Measurements from ENCODE around the gene SLC51A.
"Not testable (repeated sequence)": the region's sequence is repeated elsewhere in the genome, so short reads cannot be mapped to it uniquely, and the experiment has no call there.

Gene SLC51A

GRCh38 chr3:196193736-196194541 lies 22.4 kb upstream of the SLC51A start:
- no peak for DNase-seq

DNA sequence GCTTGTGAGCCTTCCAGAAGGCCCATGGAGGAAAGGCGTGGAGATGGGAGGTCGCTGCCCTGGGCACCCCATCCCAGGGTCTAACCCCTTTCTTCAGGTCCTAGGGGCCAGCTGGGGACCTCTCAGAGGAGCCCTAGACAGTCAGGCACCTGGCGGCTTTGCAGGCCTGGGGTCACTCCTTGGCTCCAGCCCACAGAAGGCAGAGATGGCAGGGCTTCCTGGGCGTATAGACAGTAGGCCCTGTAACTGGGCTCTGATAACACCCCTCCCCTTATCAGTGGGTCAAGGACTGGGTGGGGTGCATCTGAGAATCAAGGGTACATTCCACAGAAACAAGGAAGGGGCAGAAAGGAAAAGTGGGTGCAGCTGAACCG lies 21.8 kb upstream of the SLC51A start:
- DNase-seq: no peak

DNA sequence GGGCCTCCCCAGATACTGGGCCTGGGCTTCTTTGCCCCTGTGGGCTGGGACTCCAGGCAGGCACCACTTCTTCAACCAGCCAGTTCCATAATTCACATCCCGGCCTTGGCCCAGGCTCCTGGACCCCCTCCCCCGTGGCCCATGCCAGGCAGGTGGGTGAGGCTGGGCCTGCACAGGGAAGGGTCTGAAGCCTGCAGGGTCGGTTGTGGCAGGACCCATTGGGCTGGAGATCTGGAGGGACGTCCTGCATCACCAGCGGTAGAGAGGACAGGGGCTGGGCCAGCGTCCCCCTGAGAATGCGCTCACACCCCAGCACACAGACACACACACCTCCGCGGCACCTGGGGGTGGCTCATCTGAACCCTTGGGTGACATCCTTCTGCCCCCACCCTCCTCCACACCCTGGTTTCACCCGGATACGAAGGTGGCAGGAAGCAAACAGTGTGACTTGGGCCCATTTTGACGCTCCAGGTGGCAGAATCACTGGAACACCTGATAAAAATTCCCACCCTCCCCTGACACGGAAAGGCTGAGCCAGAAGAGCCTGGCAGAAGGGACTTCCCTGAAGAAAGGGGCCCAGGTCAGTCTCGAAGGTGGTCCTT lies 20.6 kb upstream of the SLC51A start:
- no peak for DNase-seq

DNA sequence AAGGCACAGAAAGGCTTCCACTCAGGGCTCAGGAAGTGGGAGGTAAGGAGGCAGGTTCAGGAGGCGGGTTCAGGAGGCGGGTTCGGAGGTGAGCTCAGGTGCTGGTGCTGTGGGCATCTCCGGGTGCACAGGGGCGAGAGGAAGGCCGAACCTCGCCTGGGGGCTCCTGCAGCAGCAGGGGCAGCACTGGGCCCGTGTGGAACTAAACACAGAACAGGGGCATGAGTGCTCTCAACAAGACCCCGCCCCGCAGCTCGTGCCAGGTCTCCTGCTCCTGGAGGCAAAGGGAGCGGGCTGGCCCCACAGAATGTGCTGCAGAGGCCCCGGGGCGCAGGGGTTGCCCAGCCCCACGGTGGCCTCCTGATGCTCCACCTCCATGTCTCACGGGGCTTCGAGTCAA lies 18.8 kb upstream of the SLC51A start:
- no peak for DNase-seq

DNA sequence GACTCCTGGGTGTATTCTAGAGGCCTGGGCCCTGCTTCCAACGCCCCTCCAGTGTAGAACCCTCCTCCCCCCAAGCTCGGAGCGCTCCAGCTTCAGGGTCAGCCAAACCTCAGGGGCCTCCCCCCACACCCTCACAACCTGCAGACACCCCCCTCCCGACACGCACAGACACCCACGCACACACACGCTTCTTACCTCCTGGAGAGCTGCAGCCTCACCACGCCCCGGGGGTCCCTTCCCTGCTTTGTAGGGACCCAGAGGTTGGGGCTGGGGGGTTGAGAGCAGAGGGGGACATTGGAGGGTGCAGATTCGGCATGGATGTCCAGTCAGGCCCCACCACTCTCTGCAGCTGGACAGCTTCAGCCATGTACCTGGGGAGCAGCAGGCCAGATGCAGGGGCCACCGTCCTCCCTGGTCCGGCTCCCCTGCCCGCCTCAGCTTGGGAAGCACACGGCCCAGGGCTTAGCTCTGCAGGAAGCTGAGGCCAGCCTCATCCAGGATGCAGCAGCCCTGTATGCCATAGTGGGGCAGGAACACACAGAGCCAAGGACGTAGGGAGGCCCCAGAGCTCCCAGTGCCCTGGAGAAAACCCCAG lies 18.2 kb upstream of the SLC51A start:
- DNase-seq: no peak

GRCh38 chr3:196198771-196199753 lies 17.3 kb upstream of the SLC51A start:
- no peak for DNase-seq

DNA sequence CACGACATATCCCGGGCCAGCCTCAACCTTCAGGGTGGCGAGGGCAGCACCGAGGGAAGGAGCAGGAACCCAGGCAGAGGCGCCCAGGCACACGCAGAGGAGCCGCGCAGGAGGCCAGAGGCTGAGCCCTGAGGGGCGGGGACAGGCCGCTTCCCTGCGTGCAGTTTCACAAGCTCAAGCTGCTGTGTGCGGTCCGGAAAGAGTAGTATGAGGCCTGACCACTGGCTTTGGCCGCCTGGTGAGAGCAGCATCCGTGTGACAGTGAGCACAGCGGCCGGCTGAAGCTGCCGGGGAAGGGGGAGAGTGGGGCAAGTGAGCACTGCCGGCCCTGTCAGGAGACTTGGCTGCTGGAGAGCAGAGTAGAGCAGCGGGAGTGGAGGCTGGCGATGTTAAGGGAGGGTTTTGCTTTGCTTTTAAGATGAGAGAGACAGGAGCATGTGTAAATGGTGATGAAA lies 13.8 kb upstream of the SLC51A start:
- no peak for DNase-seq

- DNase-seq: no peak
Measured at GRCh38 chr3:196203846-196204245, 12.5 kb upstream of the SLC51A start.

DNA sequence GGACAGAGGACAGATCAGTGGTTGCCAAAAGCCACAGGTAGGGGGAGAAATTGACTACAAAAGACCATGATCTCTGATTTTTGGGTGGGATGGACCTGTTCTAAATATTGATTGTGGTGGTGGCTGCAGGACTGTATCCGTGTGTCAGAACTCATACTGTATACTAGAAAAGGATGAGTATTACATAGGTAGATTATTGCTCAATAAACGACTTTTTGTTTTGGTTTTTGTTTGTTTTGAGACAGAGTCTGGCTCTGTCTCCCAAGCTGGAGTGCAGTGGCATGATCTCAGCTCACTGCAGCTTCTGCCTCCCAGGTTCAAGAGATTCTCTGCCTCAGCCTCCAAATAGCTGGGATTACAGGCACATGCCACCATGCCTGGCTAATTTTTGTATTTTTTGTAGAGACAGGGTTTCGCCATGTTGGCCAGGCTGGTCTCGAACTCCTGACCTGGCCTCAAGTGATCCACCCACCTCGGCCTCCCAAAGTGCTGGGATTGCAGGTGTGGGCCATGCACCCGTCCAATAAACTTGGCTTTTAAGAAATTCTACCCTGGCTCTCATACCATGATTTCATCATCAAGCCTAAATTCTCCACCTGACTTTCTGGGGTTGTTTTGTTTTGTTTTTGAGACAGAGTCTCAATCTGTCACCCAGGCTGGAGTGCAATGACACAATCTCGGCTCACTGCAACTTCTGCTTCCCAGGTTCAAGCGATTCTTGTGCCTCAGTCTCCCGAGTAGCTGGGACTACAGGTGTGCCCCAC lies 10.7 kb upstream of the SLC51A start:
- DNase-seq: not testable (repeated sequence)

DNA sequence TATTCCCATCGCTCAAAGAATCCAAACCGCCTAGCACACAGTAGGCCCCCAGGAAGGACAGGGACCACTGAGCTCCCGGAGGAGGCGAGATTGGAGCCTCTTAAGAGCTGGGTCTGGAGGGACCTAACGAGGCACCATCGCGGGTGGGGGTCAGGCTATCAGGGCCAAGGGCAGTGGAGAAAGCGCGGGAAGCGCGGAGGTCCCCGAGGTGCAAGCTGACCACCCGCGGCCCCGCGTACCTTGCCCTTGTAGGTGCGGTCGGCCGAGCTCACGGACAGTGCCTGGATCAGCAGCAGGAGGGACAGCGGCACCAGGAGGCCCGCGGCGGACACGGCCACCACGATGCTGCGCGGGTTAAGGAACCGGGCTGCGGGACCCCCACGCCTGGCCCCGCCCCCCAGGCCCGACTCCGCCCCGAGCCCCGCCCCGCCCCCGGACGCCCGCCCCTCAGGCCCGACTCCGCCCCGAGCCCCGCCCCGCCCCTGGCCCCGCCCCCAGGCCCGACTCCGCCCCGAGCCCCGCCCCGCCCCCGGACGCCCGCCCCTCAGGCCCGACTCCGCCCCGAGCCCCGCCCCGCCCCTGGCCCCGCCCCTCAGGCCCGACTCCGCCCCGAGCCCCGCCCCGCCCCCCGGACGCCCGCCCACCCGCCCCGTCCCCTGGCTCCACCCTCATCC lies 9.0 kb upstream of the SLC51A start:
- no peak for DNase-seq

DNA sequence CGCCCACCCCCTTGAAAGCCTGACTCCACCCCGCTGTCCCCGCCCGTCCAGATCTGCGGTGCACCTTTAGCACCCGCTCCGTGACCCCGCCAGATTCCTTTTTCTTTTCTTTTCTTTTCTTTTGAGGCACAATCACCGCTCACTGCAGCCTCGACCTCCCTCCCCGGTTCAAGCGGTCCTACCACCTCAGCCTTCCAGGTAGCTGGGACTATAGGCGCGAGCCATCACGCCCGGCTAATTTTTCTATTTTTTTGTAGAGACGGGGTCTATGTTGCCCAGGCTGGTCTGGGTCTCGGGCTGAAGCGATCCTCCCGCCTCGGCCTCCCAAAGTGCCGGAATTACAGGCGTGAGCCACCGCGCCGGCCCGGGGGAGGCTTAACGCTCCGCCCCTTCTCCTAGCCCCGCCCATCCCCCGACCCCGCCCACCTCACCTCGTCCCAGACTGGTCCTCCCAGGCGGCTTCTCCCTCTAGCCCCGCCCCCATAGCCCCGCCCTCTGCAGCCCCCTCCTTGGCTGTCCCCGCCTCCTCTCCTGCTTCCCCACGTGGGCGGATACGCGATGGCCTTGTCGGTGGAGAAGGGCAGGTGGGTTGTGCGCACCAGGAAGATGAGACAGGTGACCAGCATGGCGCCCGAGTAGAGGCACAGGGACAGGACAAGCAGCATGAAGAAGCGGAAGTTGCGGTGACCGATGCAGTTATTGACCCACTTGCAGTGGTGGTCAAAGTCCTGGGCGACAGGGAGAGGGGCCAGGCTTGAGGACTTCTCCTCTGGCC lies 8.3 kb upstream of the SLC51A start:
- DNase-seq: peak; percentile 54

DNA sequence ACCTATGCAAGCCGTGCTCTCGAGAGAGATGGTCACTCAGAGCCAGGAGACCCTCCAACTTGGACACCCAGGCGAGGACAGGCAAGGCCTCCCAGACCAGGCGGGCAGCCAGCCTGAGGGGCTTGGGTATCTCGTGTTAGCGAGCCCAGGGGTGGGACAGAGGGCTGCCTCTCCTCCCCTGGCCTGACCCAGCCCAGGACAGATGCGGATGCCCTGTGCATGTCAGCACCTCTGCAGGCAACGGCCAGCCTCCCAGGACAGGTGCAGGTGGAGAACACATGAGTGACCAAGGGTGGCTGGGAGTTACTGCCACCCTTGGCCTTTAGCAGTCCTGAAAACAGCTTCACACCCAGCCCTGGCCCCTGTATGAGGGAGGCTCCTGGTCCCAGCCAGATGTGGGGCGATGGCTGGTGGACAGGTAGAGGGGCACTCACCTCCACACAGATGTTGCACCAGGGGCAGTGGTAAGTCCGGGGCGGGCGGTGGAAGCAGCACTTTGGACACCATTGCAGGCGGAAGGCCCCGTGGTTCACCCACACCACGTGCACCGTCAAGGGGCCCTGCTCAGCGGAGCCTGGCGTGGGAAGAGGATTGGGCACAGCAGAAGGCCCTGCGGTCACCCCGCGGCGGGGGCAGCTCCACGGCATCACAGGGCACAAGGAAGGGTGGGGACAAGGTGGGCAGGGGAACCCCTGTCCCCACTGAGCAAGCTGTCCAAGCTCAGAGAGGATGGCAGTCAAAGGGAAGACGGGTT lies 7.2 kb upstream of the SLC51A start:
- DNase-seq: no peak

DNA sequence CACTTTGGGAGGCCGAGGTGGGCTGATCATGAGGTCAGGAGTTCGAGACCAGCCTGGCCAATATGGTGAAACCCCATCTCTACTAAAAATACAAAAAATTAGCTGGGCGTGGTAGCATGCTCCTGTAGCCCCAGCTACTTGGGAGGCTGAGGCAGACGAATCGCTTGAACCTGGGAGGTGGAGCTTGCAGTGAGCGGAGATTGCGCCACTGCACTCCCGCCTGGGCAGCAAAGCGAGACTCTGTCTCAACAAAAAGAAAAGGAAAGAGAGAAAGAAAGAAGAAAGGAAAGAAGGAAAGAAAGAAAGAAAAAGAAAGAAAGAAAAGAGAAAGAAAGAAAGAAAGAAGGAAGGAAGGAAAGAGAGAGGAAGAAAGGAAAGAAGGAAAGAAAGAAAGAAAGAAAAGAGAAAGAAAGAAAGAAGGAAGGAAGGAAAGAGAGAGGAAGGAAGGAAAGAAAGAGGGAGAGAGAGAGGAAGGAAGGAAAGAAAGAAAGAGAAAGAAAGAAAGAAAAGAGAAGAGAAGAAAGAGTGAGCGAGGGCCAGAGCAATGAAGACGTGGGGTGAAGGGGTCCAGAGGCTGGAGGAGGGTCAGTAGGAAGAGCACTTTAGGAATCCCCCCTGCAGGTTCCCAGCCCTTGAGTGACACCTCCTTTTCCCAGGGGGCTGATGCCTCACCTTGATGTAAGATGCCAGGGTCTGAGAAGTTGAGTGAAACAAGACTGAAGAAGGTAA lies 6.2 kb upstream of the SLC51A start:
- DNase-seq: not testable (repeated sequence)

DNA sequence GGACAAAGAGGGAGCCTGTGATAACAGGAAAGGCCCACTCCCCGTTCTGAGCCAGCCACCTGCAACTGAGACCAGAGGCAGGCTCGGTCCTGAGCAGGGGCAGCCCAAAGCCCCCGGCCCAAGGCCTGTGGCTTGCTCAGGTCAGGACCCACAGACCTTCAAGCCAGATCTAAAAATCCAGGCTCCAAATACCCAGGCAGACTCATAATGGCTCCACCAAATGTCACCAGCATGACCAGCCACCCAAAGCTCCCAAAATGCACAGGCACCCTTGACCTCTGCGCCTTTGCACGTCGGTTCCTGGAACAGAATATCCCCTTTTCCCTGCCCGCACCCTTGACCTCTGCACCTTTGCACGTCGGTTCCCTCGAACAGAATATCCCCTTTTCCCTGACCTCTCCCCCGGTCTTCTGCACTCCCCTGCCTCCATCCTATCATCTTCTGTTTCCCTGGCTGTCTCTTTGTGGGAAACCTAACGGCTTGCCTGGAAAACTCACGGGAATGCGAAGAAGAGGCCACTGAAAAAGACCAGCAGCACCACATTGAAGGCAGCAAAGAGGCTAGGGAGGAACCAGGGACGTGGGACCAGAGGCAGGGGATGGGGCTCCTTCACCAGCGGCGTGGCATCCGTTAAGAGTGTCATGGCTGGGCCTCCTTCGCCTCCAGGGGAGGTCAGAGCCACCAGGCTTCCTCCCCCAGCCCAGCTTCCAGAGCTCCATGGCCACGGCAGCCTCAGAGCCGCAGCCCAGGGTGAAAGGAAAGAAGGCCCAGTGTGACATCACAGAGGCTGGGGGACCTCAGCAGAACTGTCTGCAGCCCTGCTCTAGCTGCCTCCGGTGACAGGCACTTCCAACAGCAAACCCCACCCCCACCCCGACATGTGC lies 5.4 kb upstream of the SLC51A start, which contains the start of gene ZDHHC19:
Gene ZDHHC19, minus strand, starts transcription at position 728 of the 884 bp plus-strand sequence. Its CDS starts 85 bp downstream, at position 643.
- no peak for DNase-seq

DNA sequence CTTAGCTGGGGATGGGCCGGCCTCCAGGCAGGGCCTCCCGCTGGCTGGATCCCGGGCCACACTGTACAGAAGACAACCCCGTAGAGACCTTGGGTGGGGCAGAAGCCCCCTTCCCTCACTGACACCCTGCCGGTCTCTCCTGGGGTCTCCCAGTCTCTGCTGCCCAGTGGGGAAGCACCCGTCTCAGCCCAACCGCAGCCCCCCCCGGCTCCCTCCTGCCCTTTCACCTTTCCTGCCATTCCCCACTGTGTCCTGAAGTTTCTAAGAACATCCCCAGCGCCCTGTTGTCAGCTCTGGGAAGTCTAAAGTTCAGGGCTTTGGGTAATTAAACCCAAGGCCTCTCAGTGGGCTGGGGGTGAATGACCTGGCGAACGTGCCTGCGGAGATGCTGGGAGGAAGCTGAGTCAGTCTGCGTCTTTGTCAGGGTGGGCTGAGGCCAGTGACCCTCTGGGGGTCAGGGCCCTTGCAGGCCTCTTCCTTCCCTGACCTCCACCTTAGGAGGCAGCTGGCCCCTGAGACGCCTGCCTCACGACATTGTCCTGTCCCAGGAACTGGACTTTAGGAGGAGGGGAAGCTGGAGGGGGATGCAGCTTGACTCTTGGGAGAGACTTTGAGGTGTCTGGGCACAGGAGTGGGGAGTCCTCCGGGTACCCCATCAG lies 1.4 kb upstream of the SLC51A start:
- DNase-seq: no peak

GRCh38 chr3:196215493-196216020 lies 777 bp upstream of the SLC51A start:
- DNase-seq: no peak

GRCh38 chr3:196216681-196217211 lies 412 bp downstream of the SLC51A start:
- DNase-seq: no peak
